Left cardiac atrium (tissue), 4 donors: ENCODE results near the gene DNAJC28. TPM values are rescaled to one million over a fixed set of nuclear protein-coding genes. Genes with fewer than 3 reads are reported as not detected.
"Not testable (repeated sequence)": the region's sequence is repeated elsewhere in the genome, so short reads cannot be mapped to it uniquely, and the experiment has no call there.

ENCODE experiments used
- ATAC-seq, 2 donors: fragments of 200-7000 bp; cut with Tn5 transposase; one replicate each; pipeline ENCODE4 v1.9.1; 2020; ENCODE audit warnings: mild to moderate bottlenecking in 2 of 2, moderate library complexity in 2 of 2
- DNase-seq: peaks from one replicate; pipeline ENCODE4 v3.0.0-alpha.2; 2020
- intact Hi-C, 2 donors: fragments of 100-400 bp; cut with DNase I; formaldehyde crosslinking; loops; one replicate each; pipeline versions ENCODE4 v1.14.1 to v1.15.1; 2022 to 2023
- long read RNA-seq: library from polyadenylated mRNA; unstranded; transcript quantifications from one replicate; pipeline ENCODE4 v2.0.0, GENCODE V29; 2021
- total RNA-seq, 2 donors: library from RNA; stranded (reverse); fragmentation: NEBNext Ultra II Directional; extraction: Animal tissue kit (Norgen Biotek cat#: 25700); gene quantifications; one replicate each; pipeline ENCODE4 v1.2.1, GENCODE V29; 2021
- donor health status: DM: no; HTN: yes; CAD: no.
- donor health status: DM: no; HTN: yes; CAD: no; lungs with severe emphysema.
- donor health status: DM: yes; HTN: yes; CAD: no.
- donor health status: Dilated cardiomyopathy.

The DNAJC28 gene
- total RNA-seq, result 1 to 10 TPM; 5.4 to 5.5 TPM
- long read RNA-seq, partial matches to known transcripts, result 0 of 3 reads
- long read RNA-seq, other reads (novel, unspliced or antisense), result 2 of 3 reads

- DNase-seq (peak; percentile 96), ATAC-seq (peak; percentile 99)
- intact Hi-C loops, result no loop called here
Observed at GRCh38 chr21:33491373-33492102, at the start of gene DNAJC28. Gene DNAJC28 (minus strand): TSS chr21:33491716. CDS start chr21:33489393, 2,323 bp downstream.

- intact Hi-C loops, result loop anchor here in 1 of 2 donors (5.0 to 10.0 kb wide), 2 partner anchors 54 to 64 kb away; partner anchors contain the start of gene TMEM50B
- DNase-seq (no peak), ATAC-seq (no peak)
Observed at GRCh38 chr21:33541105-33541711, 49.7 kb upstream of the DNAJC28 start.

GRCh38 chr21:33540711-33541104 lies 49.2 kb upstream of the DNAJC28 start:
- DNase-seq (no peak), ATAC-seq (no peak)
- intact Hi-C loops, result loop anchor here in 1 of 2 donors (5.0 to 10.0 kb wide), 2 partner anchors 54 to 63 kb away; partner anchors contain the start of gene TMEM50B

GRCh38 chr21:33539616-33540015 lies 48.1 kb upstream of the DNAJC28 start:
- DNase-seq (no peak), ATAC-seq (no peak)
- intact Hi-C loops, result loop anchor here in 1 of 2 donors (5.0 to 10.0 kb wide), 2 partner anchors 55 to 62 kb away; partner anchors contain the start of gene TMEM50B

- ATAC-seq, result no peak
- intact Hi-C loops, result no loop called here
- DNase-seq, result no peak
Observed at GRCh38 chr21:33537212-33537611, 45.7 kb upstream of the DNAJC28 start.

- no peak for ATAC-seq
- intact Hi-C loops, result no loop called here
- DNase-seq, result no peak
Observed at GRCh38 chr21:33531007-33531406, 39.5 kb upstream of the DNAJC28 start.

GRCh38 chr21:33522953-33523349 lies 31.4 kb upstream of the DNAJC28 start:
- no peak for DNase-seq
- no peak for ATAC-seq
- intact Hi-C loops, result no loop called here

GRCh38 chr21:33522297-33522952 lies 30.9 kb upstream of the DNAJC28 start:
- ATAC-seq, result no peak
- intact Hi-C loops, result no loop called here

GRCh38 chr21:33518899-33519298 lies 27.4 kb upstream of the DNAJC28 start:
- no peak for ATAC-seq
- intact Hi-C loops, result no loop called here

More at GRCh38 chr21:33522297-33522952, 30.9 kb upstream of the DNAJC28 start:
- DNase-seq, result no peak

GRCh38 chr21:33514229-33514628 lies 22.7 kb upstream of the DNAJC28 start:
- no peak for ATAC-seq
- intact Hi-C loops, result no loop called here
- DNase-seq, result no peak

More at GRCh38 chr21:33518899-33519298, 27.4 kb upstream of the DNAJC28 start:
- DNase-seq, result no peak

- ATAC-seq (no peak), DNase-seq (no peak)
- intact Hi-C loops, result no loop called here
Observed at GRCh38 chr21:33512481-33512880, 21.0 kb upstream of the DNAJC28 start.

GRCh38 chr21:33511639-33512038 lies 20.1 kb upstream of the DNAJC28 start:
- DNase-seq, result no peak
- ATAC-seq, result no peak
- intact Hi-C loops, result no loop called here

- intact Hi-C loops, result no loop called here
- no peak for ATAC-seq
- DNase-seq, result no peak
Observed at GRCh38 chr21:33510826-33511225, 19.3 kb upstream of the DNAJC28 start.

- DNase-seq, ATAC-seq, intact Hi-C loops: not testable (repeated sequence)
Observed at GRCh38 chr21:33507003-33507402, 15.5 kb upstream of the DNAJC28 start.

GRCh38 chr21:33505833-33506232 lies 14.3 kb upstream of the DNAJC28 start:
- DNase-seq (no peak), ATAC-seq (no peak)
- intact Hi-C loops, result no loop called here

GRCh38 chr21:33496345-33496744 lies 4.8 kb upstream of the DNAJC28 start:
- intact Hi-C loops, result no loop called here
- DNase-seq, result no peak
- no peak for ATAC-seq

- DNase-seq (no peak), ATAC-seq (no peak)
- intact Hi-C loops, result no loop called here
Observed at GRCh38 chr21:33495743-33496142, 4.2 kb upstream of the DNAJC28 start.

GRCh38 chr21:33493756-33494155 lies 2.2 kb upstream of the DNAJC28 start:
- DNase-seq (no peak), ATAC-seq (no peak)
- intact Hi-C loops, result no loop called here

GRCh38 chr21:33492571-33492970 lies 1.1 kb upstream of the DNAJC28 start:
- intact Hi-C loops, result no loop called here
- ATAC-seq (no peak), DNase-seq (no peak)

- peak in 1 of 2 donors; percentile 4 for ATAC-seq
- intact Hi-C loops, result no loop called here
Observed at GRCh38 chr21:33490991-33491372, 534 bp downstream of the DNAJC28 start.

More at GRCh38 chr21:33490991-33491372, 534 bp downstream of the DNAJC28 start:
- DNase-seq, result no peak
